Progenitor cell of endocrine pancreas (in vitro differentiated cells): ENCODE measurements around the gene ITIH4. TPM values are rescaled to one million over a fixed set of nuclear protein-coding genes. Genes with fewer than 3 reads are reported as not detected.

ENCODE experiments used
- DNase-seq: peaks from one replicate; pipeline ENCODE4 v3.0.0; 2021; ENCODE audit warnings: low spot score; ENCODE audit not compliant: unreplicated experiment
- H3K27ac Mint-ChIP-seq: 2 replicates; pipeline ENCODE4 v1.8.0; 2021; ENCODE audit warnings: mild to moderate bottlenecking, moderate library complexity, mixed read lengths
- H3K27me3 Mint-ChIP-seq: 2 replicates; pipeline ENCODE4 v1.8.0; 2021; ENCODE audit warnings: mixed read lengths
- H3K36me3 Mint-ChIP-seq: 2 replicates; pipeline ENCODE4 v1.8.0; 2022; ENCODE audit warnings: mixed read lengths; ENCODE audit not compliant: insufficient read depth
- H3K4me1 Mint-ChIP-seq: 2 replicates; pipeline ENCODE4 v1.8.0; 2021; ENCODE audit warnings: low read depth, mixed read lengths
- H3K4me3 Mint-ChIP-seq: 2 replicates; pipeline ENCODE4 v1.8.0; 2021; ENCODE audit warnings: low read depth, mild to moderate bottlenecking, moderate library complexity, mixed read lengths
- H3K9me3 Mint-ChIP-seq: 2 replicates; pipeline ENCODE4 v1.8.0; 2021; ENCODE audit warnings: low read depth, mixed read lengths
- CTCF ChIP-seq: fragments of 200-600 bp; sonication (generic); IDR thresholded peaks from one replicate; pipeline ENCODE4 v1.5.0; 2021; ENCODE audit warnings: antibody characterized with exemption, mild to moderate bottlenecking; ENCODE audit not compliant: unreplicated experiment
- total RNA-seq: library from RNA; stranded (reverse); gene quantifications from 2 replicates; pipeline ENCODE4 v1.2.1, GENCODE V29; 2021

The ITIH4 gene
- total RNA-seq, 1 donor from 2014 or later = 9.7 TPM

- no peak for TF ChIP-seq CTCF
- no peak for DNase-seq
- no peak overlapping the region for H3K27ac Mint-ChIP-seq
- no peak overlapping the region for H3K4me3 Mint-ChIP-seq
- H3K9me3 Mint-ChIP-seq = no peaks in the 10 kb centered on the region
- peaks cover 1% of the 10 kb centered on the region for H3K36me3 Mint-ChIP-seq
- no peaks in the 10 kb centered on the region for H3K27me3 Mint-ChIP-seq
- H3K4me1 Mint-ChIP-seq = peaks cover 13% of the 10 kb centered on the region
These were observed 12.8 kb upstream of the ITIH4 start for GRCh38 chr3:52843108-52843865.

- H3K36me3 Mint-ChIP-seq = peaks cover 1% of the 10 kb centered on the region
- no peak overlapping the region for H3K27ac Mint-ChIP-seq
- H3K4me3 Mint-ChIP-seq = no peak overlapping the region
- DNase-seq = no peak
- no peaks in the 10 kb centered on the region for H3K27me3 Mint-ChIP-seq
- H3K9me3 Mint-ChIP-seq = no peaks in the 10 kb centered on the region
- no peak for TF ChIP-seq CTCF
- peaks cover 13% of the 10 kb centered on the region for H3K4me1 Mint-ChIP-seq
These were observed 12.0 kb upstream of the ITIH4 start for GRCh38 chr3:52842424-52842823.

- DNase-seq = no peak
- Mint-ChIP-seq H3K4me1 (peaks cover 13% of the 10 kb centered on the region), H3K27me3 (no peaks in the 10 kb centered on the region), H3K4me3 (no peak overlapping the region), H3K27ac (no peak overlapping the region), H3K9me3 (no peaks in the 10 kb centered on the region), H3K36me3 (peaks cover 1% of the 10 kb centered on the region)
- no peak for TF ChIP-seq CTCF
These were observed 11.5 kb upstream of the ITIH4 start for GRCh38 chr3:52841981-52842340.

GRCh38 chr3:52841211-52841980, 10.9 kb upstream of the ITIH4 start:
- H3K4me3 Mint-ChIP-seq = no peak overlapping the region
- H3K27ac Mint-ChIP-seq = no peak overlapping the region
- peaks cover 1% of the 10 kb centered on the region for H3K36me3 Mint-ChIP-seq
- no peak for TF ChIP-seq CTCF
- no peaks in the 10 kb centered on the region for H3K9me3 Mint-ChIP-seq
- DNase-seq = no peak
- H3K4me1 Mint-ChIP-seq = peaks cover 13% of the 10 kb centered on the region
- H3K27me3 Mint-ChIP-seq = no peaks in the 10 kb centered on the region

GRCh38 chr3:52839892-52840545, 9.5 kb upstream of the ITIH4 start:
- Mint-ChIP-seq H3K9me3 (no peaks in the 10 kb centered on the region), H3K27ac (peak overlapping the region; percentile 73)

More at GRCh38 chr3:52839892-52840545, 9.5 kb upstream of the ITIH4 start:
- peaks cover 1% of the 10 kb centered on the region for H3K36me3 Mint-ChIP-seq
- no peak overlapping the region for H3K4me3 Mint-ChIP-seq
- DNase-seq = no peak
- peaks cover 17% of the 10 kb centered on the region for H3K4me1 Mint-ChIP-seq
- no peaks in the 10 kb centered on the region for H3K27me3 Mint-ChIP-seq
- TF ChIP-seq CTCF = no peak
